ENCODE results near the gene ANKRD23. TPM values are rescaled to one million over a fixed set of nuclear protein-coding genes. Genes with fewer than 3 reads are reported as not detected.

Gene ANKRD23
- total RNA-seq, 1 donor from 2014 or later = 1.7 TPM

- DNase-seq (no peak), ATAC-seq (no peak)
- no peak for TF ChIP-seq CTCF (IDR thresholded peaks at IDR 0.05)
- Histone ChIP-seq H3K36me3 (no peaks in the 10 kb centered on the region), H3K27ac (no peak overlapping the region), H3K27me3 (no peaks in the 10 kb centered on the region), H3K4me3 (no peak overlapping the region), H3K9me3 (no peaks in the 10 kb centered on the region), H3K4me1 (peaks cover 25% of the 10 kb centered on the region)
- intact Hi-C loops (cut with DNase I) = no loop called here
These were observed 39.1 kb upstream of the ANKRD23 start for GRCh38 chr2:96882906-96883305.

GRCh38 chr2:96882230-96882629 lies 38.4 kb upstream of the ANKRD23 start:
- intact Hi-C loops (cut with DNase I) = no loop called here
- Histone ChIP-seq H3K27ac (no peak overlapping the region), H3K27me3 (no peaks in the 10 kb centered on the region), H3K36me3 (no peaks in the 10 kb centered on the region), H3K9me3 (no peaks in the 10 kb centered on the region), H3K4me1 (peaks cover 21% of the 10 kb centered on the region), H3K4me3 (no peak overlapping the region)
- TF ChIP-seq CTCF (IDR thresholded peaks at IDR 0.05) = no peak
- DNase-seq (no peak), ATAC-seq (no peak)

GRCh38 chr2:96881349-96882195 lies 37.8 kb upstream of the ANKRD23 start:
- H3K27me3 ChIP-seq = no peaks in the 10 kb centered on the region
- no peak overlapping the region for H3K27ac ChIP-seq
- DNase-seq = no peak
- no peaks in the 10 kb centered on the region for H3K9me3 ChIP-seq
- ATAC-seq = no peak
- H3K36me3 ChIP-seq = no peaks in the 10 kb centered on the region
- TF ChIP-seq CTCF (IDR thresholded peaks at IDR 0.05) = no peak
- intact Hi-C loops (cut with DNase I) = no loop called here
- peaks cover 17% of the 10 kb centered on the region for H3K4me1 ChIP-seq
- H3K4me3 ChIP-seq = no peak overlapping the region

GRCh38 chr2:96880891-96881273 lies 37.1 kb upstream of the ANKRD23 start:
- Histone ChIP-seq H3K4me3 (no peak overlapping the region), H3K9me3 (no peaks in the 10 kb centered on the region), H3K4me1 (peaks cover 17% of the 10 kb centered on the region), H3K27ac (no peak overlapping the region), H3K36me3 (no peaks in the 10 kb centered on the region), H3K27me3 (no peaks in the 10 kb centered on the region)
- TF ChIP-seq CTCF (IDR thresholded peaks at IDR 0.05) = no peak
- ATAC-seq (no peak), DNase-seq (no peak)
- intact Hi-C loops (cut with DNase I) = no loop called here

- no peak for ATAC-seq
- intact Hi-C loops (cut with DNase I) = no loop called here
These were observed 35.8 kb upstream of the ANKRD23 start for GRCh38 chr2:96879545-96880040.

More at GRCh38 chr2:96879545-96880040, 35.8 kb upstream of the ANKRD23 start:
- H3K27ac ChIP-seq = no peak overlapping the region
- H3K9me3 ChIP-seq = no peaks in the 10 kb centered on the region
- no peak overlapping the region for H3K4me3 ChIP-seq
- H3K27me3 ChIP-seq = no peaks in the 10 kb centered on the region
- DNase-seq = no peak
- no peak for TF ChIP-seq CTCF (IDR thresholded peaks at IDR 0.05)
- H3K36me3 ChIP-seq = no peaks in the 10 kb centered on the region
- H3K4me1 ChIP-seq = peaks cover 7% of the 10 kb centered on the region

Measured in upper lobe of right lung (tissue), 1 donor.